ENCODE measurements around the gene CDC42BPG. TPM values are rescaled to one million over a fixed set of nuclear protein-coding genes. Genes with fewer than 3 reads are reported as not detected.

Gene CDC42BPG
- total and polyA plus RNA-seq, 2 of the 8 experiments (the other 6 are each of a cell fraction or from before 2014, with no cell fraction given): 3.7 to 10.6 TPM

- TF ChIP-seq POU5F1 (IDR thresholded peaks at IDR 0.05; ENCODE audit: low read depth, low read length) (no peak), RXRA (IDR thresholded peaks at IDR 0.05; ENCODE audit: insufficient read depth, low read depth, low read length) (no peak), BACH1 (IDR thresholded peaks at IDR 0.05; ENCODE audit: low read length) (no peak), EP300 (IDR thresholded peaks at IDR 0.05; ENCODE audit: borderline replicate concordance in 1 of 2, low read depth in 2 of 2, low read length in 2 of 2) (no peak), RBBP5 (IDR thresholded peaks at IDR 0.05; ENCODE audit: borderline replicate concordance, low read depth, low read length) (no peak), CTBP2 (IDR thresholded peaks at IDR 0.05; ENCODE audit: borderline replicate concordance, insufficient read depth, insufficient read length, low read length) (no peak), TBP (IDR thresholded peaks at IDR 0.05; ENCODE audit: low read depth, low read length) (no peak), ATF2 (IDR thresholded peaks at IDR 0.05; ENCODE audit: low read length) (no peak)
These were observed 47.5 kb downstream of the CDC42BPG start (continued) for GRCh38 chr11:64796757-64797541.
